A549 (cell line): ENCODE data around the gene RALBP1. TPM values are rescaled to one million over a fixed set of nuclear protein-coding genes. Genes with fewer than 3 reads are reported as not detected.
"Not testable (repeated sequence)": the region's sequence is repeated elsewhere in the genome, so short reads cannot be mapped to it uniquely, and the experiment has no call there.

Experiments
- ATAC-seq, 2 experiments: fragments of 200-7000 bp in 1 of 2; fragments of >200 bp in 1 of 2; cut with Nextera tagmentation in 1 of 2; cut with Tn5 transposase in 1 of 2; 3 replicates each; pipeline versions ENCODE4 v1.8.0 to v1.9.1; 2018 to 2020; ENCODE audit warnings: mild to moderate bottlenecking in 1 of 2, moderate library complexity in 1 of 2
- CTCF ChIA-PET: fragments of 300-600 bp; sonication (Branson Sonifier 250); formaldehyde crosslinking; extraction: SDS; loops from one replicate; lab custom pipeline; 2021; ENCODE audit warnings: antibody characterized with exemption, inconsistent platforms; lab: Yijun Ruan, JAX
- POLR2A ChIA-PET: fragments of 350-600 bp; formaldehyde crosslinking; extraction: SDS; loops from one replicate; lab custom pipeline; 2021; ENCODE audit warnings: antibody characterized with exemption, inconsistent platforms; lab: Yijun Ruan, JAX
- DNase-seq, 2 experiments: peaks; one replicate each; pipeline versions ENCODE4 v3.0.0 to v3.0.0-alpha.2; 2011 to 2016; ENCODE audit warnings: low read depth in 1 of 2, low spot score in 1 of 2
- FAIRE-seq: peaks from 2 replicates; lab custom pipeline; 2011; peaks lifted over from hg19 to GRCh38; lab: Jason Lieb, UNC
- H3K27ac ChIP-seq, 2 experiments: fragments of >200 bp; sonication (Bioruptor Twin); formaldehyde crosslinking; 3 replicates each; pipeline ENCODE4 v1.5.1; 2016 to 2017
- H3K4me1 ChIP-seq: fragments of >200 bp; sonication (Bioruptor Twin); formaldehyde crosslinking; 3 replicates; pipeline ENCODE4 v1.6.1; 2016
- H3K4me2 ChIP-seq: fragments of >200 bp; sonication (Bioruptor Twin); formaldehyde crosslinking; 3 replicates; pipeline ENCODE4 v1.6.1; 2016
- H3K4me3 ChIP-seq: fragments of >200 bp; sonication (Bioruptor Twin); formaldehyde crosslinking; 3 replicates; pipeline ENCODE4 v1.5.1; 2016
- H3K9me3 ChIP-seq: fragments of >200 bp; sonication (Bioruptor Twin); formaldehyde crosslinking; 3 replicates; pipeline ENCODE4 v1.6.1; 2016
- BHLHE40 ChIP-seq: IDR thresholded peaks from 2 replicates; pipeline ENCODE4 v1.6.1; 2012; ENCODE audit warnings: low read depth, low read length, inconsistent platforms
- FOXS1 ChIP-seq: fragments of 250-450 bp; sonication (Bioruptor Pico); IDR thresholded peaks from 2 replicates; pipeline ENCODE4 v1.5.0; 2020; ENCODE audit warnings: mild to moderate bottlenecking, moderate library complexity
- MAFK ChIP-seq: fragments of 450-650 bp; IDR thresholded peaks from 2 replicates; pipeline ENCODE4 v1.6.1; 2014; ENCODE audit not compliant: partially characterized antibody
- PHF8 ChIP-seq: fragments of 200-600 bp; sonication (generic); IDR thresholded peaks from 2 replicates; pipeline ENCODE4 v1.6.1; 2016; ENCODE audit warnings: low read depth, mild to moderate bottlenecking, antibody characterized with exemption, moderate library complexity, borderline replicate concordance
- POLR2A ChIP-seq: IDR thresholded peaks from 2 replicates; pipeline ENCODE4 v1.6.1; 2012; ENCODE audit warnings: mild to moderate bottlenecking, low read length
- SMC3 ChIP-seq: fragments of >200 bp; sonication (Bioruptor Twin); formaldehyde crosslinking; IDR thresholded peaks from 3 replicates; pipeline ENCODE4 v1.6.1; 2018; ENCODE audit warnings: inconsistent platforms
- USF2 ChIP-seq: fragments of 450-650 bp; IDR thresholded peaks from 2 replicates; pipeline ENCODE4 v1.6.1; 2014; ENCODE audit warnings: antibody characterized with exemption
- WGBS: methylation state at CpG from one replicate; pipeline ENCODE4 v1.1.6; 2017; ENCODE audit errors: missing lambda C conversion rate; 5-methylcytosine and 5-hydroxymethylcytosine counted together
- polyA plus RNA-seq, 4 experiments: library from polyadenylated mRNA; depleted of rRNA in 3 of 4; stranded (reverse); fragments of >200 nt; fragmentation: RNase III in 1 of 4; extraction: RNeasy Plus Mini Kit Qiagen cat#74134 plus additional on column Dnase treatment in 1 of 4; gene quantifications; 2 replicates in 3 of 4; 3 replicates in 1 of 4; pipeline ENCODE4 v1.2.3, GENCODE V29; 2011 to 2017

The RALBP1 gene
- polyA plus RNA-seq, 2 of the 4 experiments (the other 2 are of a cell fraction): 35.6 to 38.2 TPM

DNA sequence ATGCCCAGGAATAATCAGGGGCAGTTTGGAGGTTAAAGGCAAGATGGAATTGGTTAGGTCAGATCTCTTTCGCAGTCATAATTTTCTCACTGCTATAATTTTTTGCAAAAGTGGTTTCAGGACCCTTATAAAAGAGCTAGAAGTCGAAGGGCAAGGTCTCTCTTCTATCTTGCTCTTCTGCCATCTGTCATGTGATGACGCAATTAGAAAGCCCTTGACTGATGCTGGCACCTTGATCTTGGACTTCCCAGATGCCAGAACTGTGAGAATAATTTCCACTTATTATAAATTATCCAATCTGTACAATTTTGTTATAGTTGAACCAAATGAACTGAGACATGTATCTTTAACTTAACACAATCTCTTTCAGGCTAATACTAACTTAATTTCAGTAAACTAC, 6.3 kb upstream of the RALBP1 start:
- ChIA-PET CTCF (no interaction called here), POLR2A (no interaction called here)
- Histone ChIP-seq H3K27ac (no peak overlapping the region), H3K4me3 (no peak overlapping the region), H3K4me2 (no peak overlapping the region), H3K4me1 (peaks cover under 1% of the 10 kb centered on the region; the same call in 1 of the 3 replicates), H3K9me3 (peaks cover 19% of the 10 kb centered on the region; the same call in 2 of the 3 replicates)
- FAIRE-seq: no peak
- no peak for DNase-seq
- WGBS: 48% methylated on average over 3 of the region's 3 CpGs
- TF ChIP-seq FOXS1 (CRISPR knock-in tag): no peak
- no peak for ATAC-seq

DNA sequence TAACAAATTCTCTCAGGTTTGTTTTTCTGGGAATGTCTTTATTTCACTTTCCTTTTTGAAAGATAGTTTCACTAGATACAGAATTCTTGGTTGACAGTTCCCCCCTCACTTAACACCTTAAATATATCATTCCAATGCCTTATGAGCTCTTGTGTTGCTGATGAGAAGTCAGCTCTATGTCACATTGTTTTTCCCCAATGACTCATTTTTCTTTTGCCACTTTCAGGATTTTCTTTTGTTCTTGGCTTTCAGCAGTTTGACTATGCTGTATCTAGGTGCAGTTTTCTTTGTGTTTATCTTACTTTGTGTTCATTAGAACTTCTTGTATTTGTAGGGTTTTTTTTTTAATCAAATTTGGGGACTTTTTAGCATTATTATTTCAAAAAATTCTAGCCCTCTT, 5.6 kb upstream of the RALBP1 start:
- FAIRE-seq (no peak), ATAC-seq (no peak), DNase-seq (no peak)
- Histone ChIP-seq H3K4me1 (peaks cover 6% of the 10 kb centered on the region; the same call in 2 of the 3 replicates), H3K4me3 (no peak overlapping the region), H3K9me3 (peaks cover 19% of the 10 kb centered on the region; the same call in 2 of the 3 replicates)
- TF ChIP-seq BHLHE40: no peak
- TF ChIP-seq PHF8: no peak
- TF ChIP-seq, all 56 proteins: peak for 0
- Histone ChIP-seq H3K4me2 (no peak overlapping the region), H3K27ac (no peak overlapping the region)
- ChIA-PET POLR2A (no interaction called here), CTCF (interaction anchor here (0.6 kb wide), 1 partner anchor 367 kb away, joined by 3 read pairs; no protein-coding TSS in a partner anchor)

DNA sequence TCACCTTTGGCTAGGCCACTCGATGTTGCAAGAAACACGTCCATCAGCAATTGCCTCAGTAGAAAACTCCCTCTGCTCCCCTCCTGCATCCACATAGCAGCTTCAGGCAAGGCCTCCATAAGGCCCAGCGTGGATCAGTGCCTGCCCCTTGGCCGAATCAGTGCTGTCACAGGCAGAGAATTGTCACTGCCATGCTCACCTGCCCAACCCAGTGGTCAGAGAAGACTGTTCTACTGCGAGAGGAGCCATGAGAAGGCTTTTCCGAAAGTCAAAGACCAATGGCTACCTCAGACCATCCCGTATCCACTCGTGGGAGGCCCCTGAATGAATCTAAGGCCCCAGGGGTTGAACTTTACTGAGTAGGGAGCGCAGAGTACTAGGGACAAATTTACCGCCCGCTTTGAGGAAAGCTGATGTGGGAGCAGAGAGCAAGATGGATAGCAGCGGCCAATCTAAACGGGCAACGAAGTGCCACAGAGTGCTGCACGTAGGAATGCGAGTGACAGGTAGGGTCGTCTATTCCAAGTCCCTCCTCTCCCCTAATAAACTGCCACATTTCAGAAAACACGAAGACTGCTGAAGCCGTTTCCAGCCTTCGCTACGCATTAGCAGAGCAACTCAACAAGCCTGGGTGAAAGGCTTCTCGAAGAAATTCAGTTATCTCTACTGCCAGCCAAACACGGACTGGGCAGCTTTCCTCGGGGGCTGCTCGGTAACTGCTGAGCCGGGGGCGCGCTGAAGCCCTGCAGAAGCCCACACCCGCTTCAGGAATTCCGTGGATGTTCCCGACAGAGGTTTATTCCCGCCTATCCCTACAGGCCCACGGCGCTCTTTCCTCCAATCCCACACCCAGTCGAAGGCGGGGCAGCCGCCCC, 968 bp upstream of the RALBP1 start:
- ATAC-seq (peak; percentile 86), FAIRE-seq (no peak), DNase-seq (peak; percentile 52 to 79)
- ChIA-PET POLR2A (interaction anchor here (0.8 kb wide), 1 partner anchor 11 kb away, joined by 4 read pairs; no protein-coding TSS in a partner anchor), CTCF (interaction anchor here (1.3 to 1.7 kb wide), 2 partner anchors 11 to 42 kb away, joined by 3 to 4 read pairs; no protein-coding TSS in a partner anchor)
- peaks cover 11% of the 10 kb centered on the region; the same call in 2 of the 3 replicates for H3K4me1 ChIP-seq
- WGBS: 69% methylated on average over 22 of the region's 37 CpGs
- peak overlapping the region; percentile 92 to 96 for H3K27ac ChIP-seq
- peak overlapping the region; percentile 92 for H3K4me2 ChIP-seq
- TF ChIP-seq USF2 (no peak), SMC3 (0 out of 3 replicates have a peak, but pooled peaks have one; percentile 32)
- H3K9me3 ChIP-seq: no peaks in the 10 kb centered on the region
- peak overlapping the region; percentile 58 for H3K4me3 ChIP-seq

- FAIRE-seq (no peak), DNase-seq (peak in 1 of 2 experiments; percentile 6), ATAC-seq (peak; percentile 1 to 21; a peak in 3 of 6 replicates)
- ChIA-PET POLR2A (no interaction called here), CTCF (interaction anchor here (0.9 to 1.7 kb wide), 2 partner anchors 41 to 110 kb away, joined by 3 to 4 read pairs; no protein-coding TSS in a partner anchor)
- Histone ChIP-seq H3K27ac (peak overlapping the region; percentile 81 to 97), H3K9me3 (no peaks in the 10 kb centered on the region), H3K4me1 (peaks cover 11% of the 10 kb centered on the region; the same call in 2 of the 3 replicates), H3K4me2 (peak overlapping the region; percentile 87), H3K4me3 (peak overlapping the region; percentile 87)
- 7% methylated on average over 11 of the region's 59 CpGs for WGBS
- no peak for TF ChIP-seq MAFK
- TF ChIP-seq POLR2A: peak; percentile 68; the same call in 1 of the 2 replicates
These were observed 604 bp downstream of the RALBP1 start for GRCh38 chr18:9475643-9476591.

DNA sequence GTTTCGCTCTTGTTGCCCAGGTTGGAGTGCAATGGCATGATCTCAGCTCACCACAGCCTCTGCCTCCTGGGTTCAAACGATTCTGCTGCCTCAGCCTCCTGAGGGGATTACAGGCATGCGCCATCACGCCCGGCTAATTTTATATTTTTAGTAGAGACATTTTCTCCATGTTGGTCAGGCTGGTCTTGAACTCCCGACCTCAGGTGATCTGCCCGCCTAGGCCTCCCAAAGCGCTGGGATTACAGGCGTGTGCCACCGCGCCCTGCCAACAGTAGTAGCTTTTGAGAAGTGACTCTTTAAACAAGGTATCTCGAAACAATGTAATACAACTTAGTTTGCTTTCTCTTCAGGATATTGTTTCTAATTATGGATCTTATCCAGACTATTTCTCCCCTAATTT, 1.6 kb downstream of the RALBP1 start:
- ATAC-seq, POLR2A ChIA-PET, FAIRE-seq, H3K9me3 ChIP-seq, DNase-seq: not testable (repeated sequence)
- peaks cover 11% of the 10 kb centered on the region; the same call in 2 of the 3 replicates for H3K4me1 ChIP-seq
- peak overlapping the region in 1 of 2 experiments; percentile 97; a peak in 2 of 6 replicates for H3K27ac ChIP-seq
- CTCF ChIA-PET: interaction anchor here (0.6 to 0.9 kb wide), 2 partner anchors 40 to 111 kb away, joined by 3 to 4 read pairs; no protein-coding TSS in a partner anchor
- 88% methylated on average over 12 of the region's 12 CpGs for WGBS
- peak overlapping the region; percentile 87 for H3K4me2 ChIP-seq
- peak overlapping the region; percentile 87; the same call in 1 of the 3 replicates for H3K4me3 ChIP-seq
